Measurements from ENCODE around the gene SP3.

GRCh38 chr2:173858291-173858731 lies 106.9 kb downstream of the SP3 start:
- TF ChIP-seq CTCF (IDR thresholded peaks at IDR 0.05) (no peak), POLR2AphosphoS5 (IDR thresholded peaks at IDR 0.05; ENCODE audit: insufficient read depth in 1 of 2, low read depth in 1 of 2) (no peak)
